H9 (cell line): ENCODE measurements around the gene IGSF9. TPM values are rescaled to one million over a fixed set of nuclear protein-coding genes. Genes with fewer than 3 reads are reported as not detected.

Source experiments
- DNase-seq: peaks from one replicate; pipeline ENCODE4 v3.0.0-alpha.2; 2017
- H2AFZ ChIP-seq: one replicate; pipeline ENCODE4 v1.6.1; 2013; ENCODE audit warnings: mild to moderate bottlenecking, low read length, control low read depth, moderate library complexity
- H2AK5ac ChIP-seq: 2 replicates; pipeline ENCODE4 v1.6.1; 2013; ENCODE audit warnings: low read length, control low read depth, mixed read lengths; ENCODE audit not compliant: insufficient read length
- H2BK120ac ChIP-seq: one replicate; pipeline ENCODE4 v1.6.1; 2013; ENCODE audit warnings: low read depth, mild to moderate bottlenecking, low read length, control low read depth, inconsistent platforms; ENCODE audit not compliant: poor library complexity, severe bottlenecking
- H2BK12ac ChIP-seq: 2 replicates; pipeline ENCODE4 v1.6.1; 2013; ENCODE audit warnings: low read length, control low read depth, mixed read lengths, low read depth; ENCODE audit not compliant: insufficient read length
- H2BK15ac ChIP-seq: 2 replicates; pipeline ENCODE4 v1.6.1; 2013; ENCODE audit warnings: low read depth, low read length, control low read depth
- H2BK20ac ChIP-seq: one replicate; pipeline ENCODE4 v1.6.1; 2013; ENCODE audit warnings: low read depth, mild to moderate bottlenecking, low read length, control low read depth, inconsistent platforms; ENCODE audit not compliant: poor library complexity, severe bottlenecking
- H2BK5ac ChIP-seq: 2 replicates; pipeline ENCODE4 v1.6.1; 2013; ENCODE audit warnings: low read length, control low read depth, mixed read lengths; ENCODE audit not compliant: insufficient read length
- H3K14ac ChIP-seq: 2 replicates; pipeline ENCODE4 v1.6.1; 2013; ENCODE audit warnings: low read length, control low read depth; ENCODE audit not compliant: insufficient read depth
- H3K18ac ChIP-seq: 2 replicates; pipeline ENCODE4 v1.6.1; 2013; ENCODE audit warnings: low read depth, mild to moderate bottlenecking, mixed read lengths, low read length, control low read depth; ENCODE audit not compliant: insufficient read length
- H3K23ac ChIP-seq: 2 replicates; pipeline ENCODE4 v1.6.1; 2013; ENCODE audit warnings: low read length, control low read depth, mixed read lengths, low read depth; ENCODE audit not compliant: insufficient read length
- H3K23me2 ChIP-seq: 2 replicates; pipeline ENCODE4 v1.6.1; 2013; ENCODE audit warnings: low read depth, mild to moderate bottlenecking, mixed read lengths, low read length, control low read depth; ENCODE audit not compliant: insufficient read length, poor library complexity, severe bottlenecking
- H3K27ac ChIP-seq: 2 replicates; pipeline ENCODE4 v1.5.1; 2013; ENCODE audit warnings: low read length, control low read depth, mixed read lengths, low read depth; ENCODE audit not compliant: insufficient read length
- H3K27me3 ChIP-seq: 2 replicates; pipeline ENCODE4 v1.6.1; 2013; ENCODE audit warnings: low read length, control low read depth, inconsistent platforms; ENCODE audit not compliant: insufficient read depth
- H3K4ac ChIP-seq: 2 replicates; pipeline ENCODE4 v1.6.1; 2013; ENCODE audit warnings: low read depth, mild to moderate bottlenecking, control low read depth, inconsistent platforms, low read length, moderate library complexity
- H3K4me1 ChIP-seq: 2 replicates; pipeline ENCODE4 v1.6.1; 2013; ENCODE audit warnings: low read length, control low read depth, inconsistent platforms; ENCODE audit not compliant: insufficient read depth
- H3K4me2 ChIP-seq: 2 replicates; pipeline ENCODE4 v1.6.1; 2013; ENCODE audit warnings: low read length, control low read depth, mixed read lengths; ENCODE audit not compliant: insufficient read length, insufficient read depth
- H3K56ac ChIP-seq: 2 replicates; pipeline ENCODE4 v1.6.1; 2013; ENCODE audit warnings: low read depth, mild to moderate bottlenecking, mixed read lengths, low read length, control low read depth; ENCODE audit not compliant: insufficient read length
- H3K79me1 ChIP-seq: 2 replicates; pipeline ENCODE4 v1.6.1; 2013; ENCODE audit warnings: low read depth, mild to moderate bottlenecking, moderate library complexity, low read length, control low read depth, inconsistent platforms; ENCODE audit not compliant: insufficient read depth, poor library complexity, severe bottlenecking
- H3K79me2 ChIP-seq: 2 replicates; pipeline ENCODE4 v1.6.1; 2013; ENCODE audit warnings: low read length, control low read depth, inconsistent platforms; ENCODE audit not compliant: insufficient read depth
- H3K9ac ChIP-seq: 2 replicates; pipeline ENCODE4 v1.6.1; 2013; ENCODE audit warnings: low read length, control low read depth, mixed read lengths; ENCODE audit not compliant: insufficient read length; ENCODE audit errors: extremely low read depth
- H3K9me3 ChIP-seq: one replicate; pipeline ENCODE4 v1.6.1; 2013; ENCODE audit warnings: low read depth, low read length, inconsistent platforms; ENCODE audit not compliant: control insufficient read depth
- H3T11ph ChIP-seq: one replicate; pipeline ENCODE4 v1.6.1; 2013; ENCODE audit warnings: mild to moderate bottlenecking, low read length, control low read depth, inconsistent platforms
- H4K20me1 ChIP-seq: one replicate; pipeline ENCODE4 v1.6.1; 2013; ENCODE audit not compliant: control insufficient read depth, insufficient read length, insufficient read depth
- H4K5ac ChIP-seq: 2 replicates; pipeline ENCODE4 v1.6.1; 2013; ENCODE audit warnings: low read depth, mild to moderate bottlenecking, mixed read lengths, low read length, control low read depth; ENCODE audit not compliant: insufficient read length
- H4K8ac ChIP-seq: replicated peaks from 2 replicates; pipeline ENCODE4 v1.6.1; 2013; ENCODE audit warnings: low read length, control low read depth, mixed read lengths, low read depth; ENCODE audit not compliant: insufficient read length
- H4K91ac ChIP-seq: 2 replicates; pipeline ENCODE4 v1.6.1; 2013; ENCODE audit warnings: low read depth, mild to moderate bottlenecking, moderate library complexity, mixed read lengths, low read length, control low read depth; ENCODE audit not compliant: insufficient read length
- H3K27ac Mint-ChIP-seq, 3 experiments: 2 replicates in 2 of 3; 3 replicates in 1 of 3; pipeline ENCODE4 v1.8.0; 2020 to 2021; ENCODE audit warnings: mixed read lengths in 3 of 3, mild to moderate bottlenecking in 1 of 3, moderate library complexity in 1 of 3
- H3K27me3 Mint-ChIP-seq: 2 replicates; pipeline ENCODE4 v1.8.0; 2021; ENCODE audit warnings: low read depth, mild to moderate bottlenecking, moderate library complexity, mixed read lengths
- H3K36me3 Mint-ChIP-seq, 3 experiments: 2 replicates in 2 of 3; 3 replicates in 1 of 3; pipeline ENCODE4 v1.8.0; 2020 to 2021; ENCODE audit warnings: low read depth in 3 of 3, mixed read lengths in 3 of 3; ENCODE audit not compliant: insufficient read depth in 1 of 3
- H3K4me1 Mint-ChIP-seq, 2 experiments: 2 replicates each; pipeline ENCODE4 v1.8.0; 2020; ENCODE audit warnings: mixed read lengths in 2 of 2
- H3K4me3 Mint-ChIP-seq, 2 experiments: 2 replicates in 1 of 2; 3 replicates in 1 of 2; pipeline ENCODE4 v1.8.0; 2020 to 2021; ENCODE audit warnings: mild to moderate bottlenecking in 2 of 2, mixed read lengths in 2 of 2, moderate library complexity in 1 of 2
- H3K9me3 Mint-ChIP-seq, 2 experiments: 2 replicates in 1 of 2; 3 replicates in 1 of 2; pipeline ENCODE4 v1.8.0; 2020; ENCODE audit warnings: mild to moderate bottlenecking in 2 of 2, mixed read lengths in 2 of 2, moderate library complexity in 1 of 2
- CTCF ChIP-seq: fragments of 200-600 bp; sonication (generic); conservative IDR thresholded peaks from 3 replicates; pipeline ENCODE4 v1.8.0; 2021; ENCODE audit warnings: antibody characterized with exemption, mild to moderate bottlenecking
- WGBS: extraction: QIAGEN DNeasy Blood & Tissue Kit; methylation state at CpG from one replicate; pipeline ENCODE4 v1.1.7; 2013; ENCODE audit warnings: missing lambda C conversion rate, low lambda C conversion rate, mixed read lengths; ENCODE audit not compliant: insufficient read length; ENCODE audit errors: extremely low coverage; 5-methylcytosine and 5-hydroxymethylcytosine counted together
- total RNA-seq: library from RNA; stranded (reverse); gene quantifications from 2 replicates; pipeline ENCODE4 v1.2.1, GENCODE V29; 2021

The IGSF9 gene
- total RNA-seq, 1 experiment from 2014 or later, result 11.3 TPM

- H4K5ac ChIP-seq, result no peak overlapping the region
- Mint-ChIP-seq H3K4me3 (no peak overlapping the region), H3K9me3 (no peaks in the 10 kb centered on the region), H3K27me3 (peaks cover 16% of the 10 kb centered on the region), H3K27ac (no peak overlapping the region), H3K36me3 (no peaks in the 10 kb centered on the region), H3K4me1 (peaks cover 0 to 7% of the 10 kb centered on the region in 2 experiments; a peak in 1 of 4 replicates)
- H3K27ac ChIP-seq, result no peak overlapping the region
- TF ChIP-seq CTCF, result no peak
- no peak overlapping the region for H2BK5ac ChIP-seq
- no peak overlapping the region for H2AFZ ChIP-seq
- no peak overlapping the region for H2AK5ac ChIP-seq
- no peak for DNase-seq
- H3K23ac ChIP-seq, result no peak overlapping the region
- no peak overlapping the region for H3K4ac ChIP-seq
- H3K23me2 ChIP-seq, result no peaks in the 10 kb centered on the region
- H3K18ac ChIP-seq, result no peak overlapping the region
- no CpG with 5 or more reads among the region's 7 CpGs for WGBS
- no peak overlapping the region for H3K56ac ChIP-seq
- H3K27me3 ChIP-seq, result no peaks in the 10 kb centered on the region
- no peaks in the 10 kb centered on the region for H3K79me2 ChIP-seq
- H3T11ph ChIP-seq, result no peak overlapping the region
- H2BK12ac ChIP-seq, result no peak overlapping the region
- H3K9me3 ChIP-seq, result no peaks in the 10 kb centered on the region
- no peak overlapping the region for H4K8ac ChIP-seq
- H4K91ac ChIP-seq, result no peak overlapping the region
- H3K4me1 ChIP-seq, result no peaks in the 10 kb centered on the region
- H2BK120ac ChIP-seq, result no peak overlapping the region
- no peak overlapping the region for H2BK15ac ChIP-seq
- H3K9ac ChIP-seq, result no peak overlapping the region
- H3K14ac ChIP-seq, result no peak overlapping the region
- H3K79me1 ChIP-seq, result no peaks in the 10 kb centered on the region
- H2BK20ac ChIP-seq, result no peak overlapping the region
- H4K20me1 ChIP-seq, result no peaks in the 10 kb centered on the region
- H3K4me2 ChIP-seq, result no peak overlapping the region
Measured at GRCh38 chr1:159974350-159974965, 29.0 kb upstream of the IGSF9 start.
